Measurements from ENCODE around the gene FOXK1.

The FOXK1 gene

GRCh38 chr7:4745971-4746919, 64.2 kb downstream of the FOXK1 start:
- peak; percentile 53 for DNase-seq

GRCh38 chr7:4747013-4747412, 64.9 kb downstream of the FOXK1 start:
- DNase-seq: no peak

- DNase-seq: no peak
Observed at GRCh38 chr7:4747746-4748145, 65.7 kb downstream of the FOXK1 start.

GRCh38 chr7:4748231-4748681, 66.2 kb downstream of the FOXK1 start:
- no peak for DNase-seq

GRCh38 chr7:4749363-4749762, 67.3 kb downstream of the FOXK1 start:
- DNase-seq: no peak

GRCh38 chr7:4749798-4750197, 67.7 kb downstream of the FOXK1 start:
- DNase-seq: no peak

GRCh38 chr7:4751398-4751947, 69.4 kb downstream of the FOXK1 start:
- DNase-seq: no peak

- DNase-seq: peak; percentile 92
Observed at GRCh38 chr7:4753598-4754432, 71.7 kb downstream of the FOXK1 start.

- DNase-seq: no peak
Observed at GRCh38 chr7:4754433-4755010, 72.4 kb downstream of the FOXK1 start.

GRCh38 chr7:4755045-4755444, 73.0 kb downstream of the FOXK1 start:
- no peak for DNase-seq

- DNase-seq: no peak
Observed at GRCh38 chr7:4758111-4758510, 76.0 kb downstream of the FOXK1 start.

GRCh38 chr7:4758791-4759190, 76.7 kb downstream of the FOXK1 start:
- DNase-seq: no peak

- no peak for DNase-seq
Observed at GRCh38 chr7:4759211-4759610, 77.1 kb downstream of the FOXK1 start.

GRCh38 chr7:4760952-4761351, 78.9 kb downstream of the FOXK1 start:
- no peak for DNase-seq

- DNase-seq: no peak
Observed at GRCh38 chr7:4762121-4763055, 80.3 kb downstream of the FOXK1 start.

GRCh38 chr7:4763091-4763793, 81.1 kb downstream of the FOXK1 start:
- DNase-seq: no peak

- no peak for DNase-seq
Observed at GRCh38 chr7:4763794-4764185, 81.7 kb downstream of the FOXK1 start.

- no peak for DNase-seq
Observed at GRCh38 chr7:4764402-4765007, 82.4 kb downstream of the FOXK1 start.

GRCh38 chr7:4765776-4766490, 83.8 kb downstream of the FOXK1 start:
- no peak for DNase-seq
